SK-N-MC (cell line): ENCODE measurements around the gene EPB41L3.

ENCODE experiments used
- EZH2 ChIP-seq: fragments of 200-600 bp; sonication (generic); IDR thresholded peaks from one replicate; pipeline ENCODE4 v1.6.1; 2017; ENCODE audit warnings: antibody characterized with exemption
- FOXP2 ChIP-seq: optimal IDR thresholded peaks from 2 replicates; pipeline ENCODE3; 2011; ENCODE audit warnings: mild to moderate bottlenecking, moderate library complexity; ENCODE audit not compliant: insufficient read depth; ENCODE audit errors: extremely low read length, control extremely low read depth
- POLR2AphosphoS5 ChIP-seq: IDR thresholded peaks from 2 replicates; pipeline ENCODE4 v1.6.1; 2012; ENCODE audit warnings: mild to moderate bottlenecking, low read depth, low read length, borderline replicate concordance

DNA sequence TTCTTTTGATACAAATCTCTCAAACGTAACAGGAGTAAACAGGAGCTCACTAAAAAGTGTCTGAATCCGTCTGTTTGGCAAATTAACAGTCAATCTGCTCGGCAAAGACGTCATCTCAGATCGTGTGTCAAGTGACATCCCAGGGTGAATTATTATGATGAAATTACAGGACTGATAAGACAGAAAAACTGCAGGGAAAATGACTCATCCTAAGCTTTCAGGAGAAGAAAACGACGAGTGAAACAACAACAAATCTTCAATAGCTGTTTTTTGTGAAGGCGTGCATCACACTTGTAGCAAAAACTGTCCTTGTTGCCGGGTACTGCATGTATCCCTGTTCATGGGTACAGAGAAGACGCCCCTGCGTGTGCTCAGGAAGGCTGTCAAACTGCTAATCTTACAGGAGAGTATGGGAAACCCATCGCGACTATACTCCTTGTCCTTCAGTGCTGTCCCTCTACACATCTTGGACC is 24.9 kb downstream of the EPB41L3 start:
- TF ChIP-seq POLR2AphosphoS5 (no peak), EZH2 (no peak), FOXP2 (no peak)
